ENCODE data around the gene SURF1.

DNA sequence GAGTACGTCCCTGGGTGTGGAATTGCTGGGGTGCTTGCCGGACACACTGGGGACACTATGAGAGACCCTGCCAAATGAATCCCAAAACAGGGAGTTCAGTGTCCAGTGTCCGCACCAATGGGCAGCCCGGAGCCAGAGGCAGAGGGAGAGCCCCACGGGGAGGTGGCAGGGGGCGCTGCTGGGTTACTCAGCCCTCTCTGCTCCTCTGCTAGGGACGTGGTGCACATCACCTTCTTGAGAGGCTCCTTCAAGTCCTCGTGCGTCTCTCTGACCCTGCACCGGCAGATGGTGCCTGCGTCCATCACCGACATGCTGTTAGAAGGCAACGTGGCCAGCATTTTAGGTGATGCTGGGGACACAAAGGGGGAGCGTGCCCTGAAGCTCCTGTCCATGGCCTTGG lies 40.7 kb upstream of the SURF1 start:
- TF ChIP-seq POLR2A (IDR thresholded peaks at IDR 0.05; ENCODE audit: low read length) (no peak), GATA1 (IDR thresholded peaks at IDR 0.05; ENCODE audit: low read depth, low read length) (no peak)
